Endothelial cell of umbilical vein (primary cell): ENCODE results near the gene SDSL. TPM values are rescaled to one million over a fixed set of nuclear protein-coding genes. Genes with fewer than 3 reads are reported as not detected.

Experiments used
- BruUV-seq: library from RNA; stranded (reverse); fragments of 400-500 nt; replicated peaks from 2 replicates; lab custom pipeline; 2021; lab: Mats Ljungman, UMichigan
- CTCF ChIA-PET: fragments of 300-600, 350-600 bp; sonication (Branson Sonifier 250); formaldehyde crosslinking; loops from one replicate; lab custom pipeline; 2021; ENCODE audit warnings: antibody characterized with exemption, inconsistent platforms; lab: Charles Lee
- POLR2A ChIA-PET: fragments of 300-600, 350-600 bp; sonication (Branson Sonifier 250); formaldehyde crosslinking; loops from one replicate; lab custom pipeline; 2021; ENCODE audit warnings: antibody characterized with exemption, inconsistent platforms; lab: Charles Lee
- DNase-seq: peaks from one replicate; pipeline ENCODE4 v3.0.0-alpha.2; 2011; ENCODE audit warnings: low read depth, low spot score
- FAIRE-seq: peaks from 2 replicates; lab custom pipeline; 2011; peaks lifted over from hg19 to GRCh38; lab: Jason Lieb, UNC
- H2AFZ ChIP-seq: 2 replicates; pipeline ENCODE4 v1.6.0; 2012; ENCODE audit warnings: low read depth, low read length, control low read depth, inconsistent platforms
- H3K27ac ChIP-seq: 2 replicates; pipeline ENCODE4 v1.5.1; 2011; ENCODE audit warnings: low read depth, mild to moderate bottlenecking, control low read depth, low read length, moderate library complexity; ENCODE audit not compliant: insufficient read depth
- H3K27me3 ChIP-seq, 2 experiments: 2 replicates each; pipeline versions ENCODE4 v1.6.0 to v1.6.1; 2011; ENCODE audit warnings: low read length in 2 of 2, mixed read lengths in 1 of 2; ENCODE audit not compliant: control insufficient read depth in 2 of 2, insufficient read depth in 2 of 2
- H3K36me3 ChIP-seq, 2 experiments: 2 replicates in 1 of 2; 3 replicates in 1 of 2; pipeline ENCODE4 v1.5.1; 2011; ENCODE audit warnings: low read length in 2 of 2, mild to moderate bottlenecking in 1 of 2, moderate library complexity in 1 of 2; ENCODE audit not compliant: control insufficient read depth in 2 of 2, insufficient read depth in 2 of 2; ENCODE audit errors: extremely low read depth in 1 of 2
- H3K4me1 ChIP-seq: 3 replicates; pipeline ENCODE4 v1.5.1; 2011; ENCODE audit warnings: mild to moderate bottlenecking, low read length; ENCODE audit not compliant: control insufficient read depth, insufficient read depth; ENCODE audit errors: extremely low read depth
- H3K4me2 ChIP-seq: 2 replicates; pipeline ENCODE4 v1.6.1; 2011; ENCODE audit warnings: low read length, control low read depth, mixed read lengths; ENCODE audit not compliant: insufficient read depth
- H3K4me3 ChIP-seq, 3 experiments: fragments of 200-600 bp in 1 of 3; sonication (generic), shearing (Covaris generic) in 1 of 3; replicated peaks in 1 of 3; 2 replicates each; pipeline ENCODE4 v1.5.1; 2011 to 2016; ENCODE audit warnings: control low read depth in 3 of 3, low read length in 3 of 3, mild to moderate bottlenecking in 2 of 3, inconsistent platforms in 1 of 3, low read depth in 1 of 3, moderate library complexity in 1 of 3; ENCODE audit not compliant: insufficient read depth in 1 of 3
- H3K79me2 ChIP-seq: 2 replicates; pipeline ENCODE4 v1.6.0; 2012; ENCODE audit warnings: low read length, inconsistent platforms; ENCODE audit not compliant: control insufficient read depth, insufficient read depth
- H3K9ac ChIP-seq: replicated peaks from 2 replicates; pipeline ENCODE3; 2011; ENCODE audit warnings: low read length, control low read depth; ENCODE audit not compliant: insufficient read depth; ENCODE audit errors: extremely low read depth
- H3K9me1 ChIP-seq: replicated peaks from 3 replicates; pipeline ENCODE4 v1.6.0; 2011; ENCODE audit warnings: mild to moderate bottlenecking, low read length; ENCODE audit not compliant: control insufficient read depth, insufficient read depth; ENCODE audit errors: extremely low read depth
- H3K9me3 ChIP-seq: replicated peaks from 2 replicates; pipeline ENCODE4 v1.5.1; 2012; ENCODE audit warnings: low read length, inconsistent platforms; ENCODE audit not compliant: control insufficient read depth, insufficient read depth
- H4K20me1 ChIP-seq: replicated peaks from 2 replicates; pipeline ENCODE3; 2011; ENCODE audit warnings: mild to moderate bottlenecking, low read length; ENCODE audit not compliant: control insufficient read depth, insufficient read depth; ENCODE audit errors: extremely low read depth
- CTCF ChIP-seq, 2 donors: IDR thresholded peaks; 1 replicate in 1 of 2; 2 replicates in 1 of 2; pipeline ENCODE4 v1.5.1; 2011; ENCODE audit warnings: low read length in 2 of 2, mild to moderate bottlenecking in 2 of 2, moderate library complexity in 2 of 2, control low read depth in 1 of 2, inconsistent platforms in 1 of 2, low read depth in 1 of 2; ENCODE audit not compliant: insufficient read depth in 1 of 2; ENCODE audit errors: extremely low read depth in 1 of 2
- EZH2 ChIP-seq: IDR thresholded peaks from 2 replicates; pipeline ENCODE4 v1.6.1; 2012; ENCODE audit warnings: borderline replicate concordance, low read depth, mild to moderate bottlenecking, moderate library complexity, low read length, inconsistent platforms; ENCODE audit not compliant: severe bottlenecking
- FOS ChIP-seq: IDR thresholded peaks from 2 replicates; pipeline ENCODE4 v1.6.1; 2011; ENCODE audit warnings: mild to moderate bottlenecking, low read length, moderate library complexity, borderline replicate concordance; ENCODE audit not compliant: insufficient read depth
- GATA2 ChIP-seq: IDR thresholded peaks from 2 replicates; pipeline ENCODE4 v1.7.0; 2011; ENCODE audit warnings: low read depth, mild to moderate bottlenecking, moderate library complexity, mixed read lengths, low read length; ENCODE audit not compliant: insufficient read length, insufficient read depth
- JUN ChIP-seq: IDR thresholded peaks from 2 replicates; pipeline ENCODE4 v1.6.1; 2011; ENCODE audit warnings: borderline replicate concordance, low read depth; ENCODE audit not compliant: insufficient read length, insufficient read depth
- MAX ChIP-seq: IDR thresholded peaks from 2 replicates; pipeline ENCODE4 v1.6.1; 2011; ENCODE audit not compliant: insufficient read depth, insufficient read length
- MYC ChIP-seq: IDR thresholded peaks from one replicate; pipeline ENCODE4 v1.6.1; 2011; ENCODE audit warnings: mild to moderate bottlenecking, low read depth, low read length
- POLR2A ChIP-seq: IDR thresholded peaks from 2 replicates; pipeline ENCODE4 v1.6.1; 2012; ENCODE audit warnings: low read depth, mild to moderate bottlenecking, control low read depth, low read length
- POLR2AphosphoS5 ChIP-seq: IDR thresholded peaks from 2 replicates; pipeline ENCODE4 v1.6.1; 2012; ENCODE audit warnings: low read depth, mild to moderate bottlenecking, control low read depth, low read length, moderate library complexity; ENCODE audit not compliant: insufficient read depth
- dilution Hi-C: fragments of 300-500 bp; cut with MboI; formaldehyde crosslinking; loops from one replicate; pipeline ENCODE4 v1.15.0; 2019; ENCODE audit warnings: low sequenced_read_pairs; ENCODE audit not compliant: extremely low pct_ligation_motif_present
- intact Hi-C: fragments of 100-400 bp; cut with micrococcal nuclease; formaldehyde crosslinking; loops from one replicate; pipeline ENCODE4 v1.10.0; 2022
- polyA plus RNA-seq, 4 experiments: library from polyadenylated mRNA; depleted of rRNA in 3 of 4; stranded (reverse) in 3 of 4; unstranded in 1 of 4; fragments of >200 nt; gene quantifications; 2 replicates each; pipeline versions ENCODE4 v1.2.1 to v1.2.3, GENCODE V29; 2011 to 2012; ENCODE audit warnings: missing spikeins in 1 of 4
- total RNA-seq: library from RNA; stranded (reverse); gene quantifications from 2 replicates; pipeline ENCODE4 v1.2.3, GENCODE V29; 2021

SDSL gene
- total and polyA plus RNA-seq, 2 donors (not counting 3 experiments of a cell fraction or from before 2014, with no cell fraction given), result 5.7 to 16.9 TPM

GRCh38 chr12:113401066-113402000 lies 20.8 kb upstream of the SDSL start:
- ChIA-PET CTCF (interaction anchor here (0.6 to 1.5 kb wide), 2 partner anchors 23 to 204 kb away, joined by 3 read pairs; no protein-coding TSS in a partner anchor), POLR2A (no interaction called here)
- Histone ChIP-seq H3K9me3 (no peaks in the 10 kb centered on the region), H3K4me3 (no peak overlapping the region), H3K27ac (no peak overlapping the region), H4K20me1 (no peaks in the 10 kb centered on the region), H3K79me2 (no peaks in the 10 kb centered on the region), H3K9me1 (no peaks in the 10 kb centered on the region), H3K4me1 (no peaks in the 10 kb centered on the region), H3K36me3 (no peaks in the 10 kb centered on the region), H2AFZ (no peak overlapping the region), H3K4me2 (no peak overlapping the region), H3K9ac (no peak overlapping the region), H3K27me3 (peaks cover 0 to 3% of the 10 kb centered on the region in 2 experiments)
- dilution Hi-C loops, result no loop called here
- intact Hi-C loops, result no loop called here
- TF ChIP-seq GATA2, result no peak
- no peak for TF ChIP-seq MYC
- TF ChIP-seq POLR2AphosphoS5, result no peak
- TF ChIP-seq FOS, result no peak
- TF ChIP-seq CTCF (IDR thresholded peaks at IDR 0.05; ENCODE audit: extremely low read depth in 1 of 2, insufficient read depth in 1 of 2, low read depth in 1 of 2, low read length in 2 of 2), result no peak
- TF ChIP-seq JUN, result no peak
- TF ChIP-seq MAX, result no peak
- TF ChIP-seq POLR2A, result no peak
- TF ChIP-seq EZH2, result no peak
- FAIRE-seq (no peak), DNase-seq (no peak)
- no TSS peak for BruUV-seq
